Measurements from ENCODE around the gene HMCN2. TPM values are rescaled to one million over a fixed set of nuclear protein-coding genes. Genes with fewer than 3 reads are reported as not detected.
"Not testable (repeated sequence)": the region's sequence is repeated elsewhere in the genome, so short reads cannot be mapped to it uniquely, and the experiment has no call there.

Gene HMCN2
- total RNA-seq, 1 experiment from 2014 or later, result 15.7 TPM

DNA sequence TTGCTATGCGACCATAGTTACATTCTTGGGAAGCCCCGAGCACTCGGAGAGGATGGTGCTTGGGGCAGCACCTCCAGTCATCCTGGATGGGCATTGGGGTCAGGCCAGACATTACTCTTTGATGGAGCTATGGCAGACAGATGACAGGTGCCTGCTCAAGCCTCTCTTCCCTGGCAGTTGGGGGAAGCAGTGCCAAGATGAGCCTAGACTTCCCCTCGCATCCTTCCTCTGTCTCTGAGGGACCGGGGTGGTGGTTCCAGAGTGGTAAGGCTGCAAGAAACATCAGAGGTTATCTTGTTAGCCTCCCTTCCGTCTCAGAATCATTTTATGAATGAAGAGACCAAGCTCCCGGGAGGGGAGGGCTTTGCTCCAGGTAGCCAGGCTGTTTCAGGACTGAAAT lies 2.8 kb upstream of the HMCN2 start:
- DNase-seq (ENCODE audit: low read depth), result no peak

DNA sequence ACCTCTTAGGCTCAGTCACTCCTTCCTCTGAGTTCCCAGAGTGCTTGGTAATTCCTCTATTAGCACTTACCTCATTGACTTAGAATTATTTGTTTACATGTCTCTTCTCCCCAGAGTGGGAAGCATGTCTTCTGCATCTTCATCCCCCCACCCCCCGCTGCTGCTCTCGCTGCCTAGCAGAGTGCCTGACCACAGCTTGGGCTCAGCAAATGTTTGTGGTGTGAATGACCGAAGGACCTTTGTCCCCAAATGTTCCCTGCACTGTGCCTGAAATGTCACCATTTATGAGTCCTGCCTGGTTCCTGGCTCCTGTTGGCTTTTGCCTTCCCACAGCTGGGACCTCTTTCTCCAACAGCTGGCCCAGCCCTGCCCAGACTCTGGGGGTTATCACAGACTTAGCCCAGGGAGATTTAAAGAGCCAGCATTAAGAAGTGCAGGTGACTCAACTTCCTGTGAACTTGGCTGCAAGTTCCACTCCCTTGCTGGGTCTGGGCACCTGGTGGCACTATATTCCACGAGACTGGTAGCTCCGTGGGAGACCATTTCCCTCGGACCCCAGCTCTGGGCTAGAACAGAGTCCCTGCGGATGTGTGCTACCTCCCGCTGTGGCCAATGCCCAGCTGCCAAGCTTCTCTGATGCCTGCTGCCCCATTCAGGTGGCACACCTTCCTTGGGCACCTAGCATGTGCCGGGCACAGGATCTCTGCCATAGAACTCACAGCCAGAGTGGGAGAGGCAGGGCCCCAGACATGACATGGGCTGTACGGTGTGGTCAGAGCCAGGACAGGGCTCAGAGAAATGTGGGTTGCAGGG lies 1.8 kb upstream of the HMCN2 start:
- DNase-seq (ENCODE audit: low read depth), result peak; percentile 51

DNA sequence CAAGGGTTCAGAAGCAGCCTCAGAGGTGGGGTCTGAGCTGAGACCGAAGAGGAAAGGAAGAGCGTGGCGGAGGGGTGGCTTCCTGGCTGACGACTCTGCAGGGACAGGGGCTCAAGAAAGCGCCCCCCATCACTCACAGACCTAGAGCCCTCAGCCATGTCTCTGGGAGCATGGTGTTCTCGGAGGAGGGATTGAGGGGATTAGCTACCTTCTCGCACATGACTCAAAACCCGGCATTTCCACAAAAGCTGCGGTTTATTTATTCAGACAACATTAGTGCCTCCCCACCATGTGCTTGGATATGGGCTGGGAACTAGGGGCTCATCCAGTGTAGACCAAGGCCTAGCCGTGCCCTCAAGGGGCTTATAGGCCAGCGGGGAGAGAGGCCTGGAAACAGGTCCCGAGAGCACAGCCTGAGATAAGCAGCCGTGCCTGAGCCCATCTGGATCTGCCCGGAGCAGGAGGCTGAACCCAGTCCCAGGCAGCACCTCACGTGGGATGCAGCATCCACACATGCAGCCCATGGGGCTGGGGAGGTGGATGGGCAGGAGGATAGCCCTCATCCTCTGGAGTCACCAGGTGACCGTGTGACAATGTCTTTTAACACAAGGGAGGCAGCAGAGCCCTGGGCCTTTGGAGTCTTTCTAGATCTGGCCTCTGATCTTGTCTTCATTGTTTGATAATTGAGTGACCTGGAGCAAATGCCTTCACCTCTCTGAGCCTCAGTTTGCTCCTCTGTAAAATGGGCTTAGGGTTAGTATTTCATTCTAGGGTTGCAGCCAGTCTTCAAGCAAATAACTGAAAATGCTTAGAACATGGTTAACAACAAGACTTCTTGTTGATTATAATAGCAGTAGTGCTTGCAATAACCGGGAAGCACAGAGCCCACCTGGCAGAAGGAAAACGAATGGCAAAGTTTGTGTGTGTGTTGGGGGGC lies 878 bp upstream of the HMCN2 start:
- DNase-seq (ENCODE audit: low read depth), result peak; percentile 25

DNA sequence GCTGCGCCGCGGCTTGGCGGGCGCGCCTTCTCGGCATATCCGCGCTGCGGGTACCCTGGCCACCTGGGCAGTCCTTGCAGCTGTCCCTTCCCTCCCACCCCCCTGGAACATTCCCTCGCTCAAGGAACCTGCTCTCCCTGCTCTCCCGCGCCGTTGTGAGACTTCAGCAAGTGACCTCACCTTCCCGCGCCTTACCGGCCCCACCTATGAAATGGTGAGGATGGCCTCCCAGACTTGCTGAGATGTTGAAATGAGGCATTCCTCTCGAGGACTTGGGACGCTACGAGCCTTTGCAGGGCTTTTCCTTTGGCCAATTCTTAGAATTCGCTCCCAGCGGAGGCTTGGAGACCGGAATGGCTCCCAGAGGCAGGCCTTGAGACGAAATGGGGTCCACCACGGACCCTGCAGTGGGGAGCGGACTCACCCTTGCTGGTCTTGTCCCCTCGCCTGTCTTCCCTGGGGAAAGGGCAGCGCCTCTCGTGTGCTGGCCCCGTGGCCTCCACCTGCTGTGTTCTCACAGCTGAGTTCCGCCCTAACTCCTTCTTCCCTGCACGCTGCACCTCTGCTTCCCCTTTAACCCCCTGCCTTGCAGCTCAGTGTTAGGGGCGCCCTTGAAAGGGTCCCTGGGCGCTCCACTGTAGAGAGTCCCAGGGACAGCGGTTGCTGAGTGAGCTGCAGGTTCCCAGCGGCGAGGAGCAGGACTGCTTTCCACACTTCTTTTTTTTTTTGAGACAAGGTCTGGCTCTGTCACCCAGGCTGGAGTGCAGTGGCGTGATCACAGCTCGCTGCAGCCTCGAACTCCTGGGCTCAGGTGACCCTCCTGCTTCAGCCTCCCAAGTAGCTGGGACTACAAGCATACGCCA lies 907 bp downstream of the HMCN2 start:
- DNase-seq (ENCODE audit: low read depth), result no peak

DNA sequence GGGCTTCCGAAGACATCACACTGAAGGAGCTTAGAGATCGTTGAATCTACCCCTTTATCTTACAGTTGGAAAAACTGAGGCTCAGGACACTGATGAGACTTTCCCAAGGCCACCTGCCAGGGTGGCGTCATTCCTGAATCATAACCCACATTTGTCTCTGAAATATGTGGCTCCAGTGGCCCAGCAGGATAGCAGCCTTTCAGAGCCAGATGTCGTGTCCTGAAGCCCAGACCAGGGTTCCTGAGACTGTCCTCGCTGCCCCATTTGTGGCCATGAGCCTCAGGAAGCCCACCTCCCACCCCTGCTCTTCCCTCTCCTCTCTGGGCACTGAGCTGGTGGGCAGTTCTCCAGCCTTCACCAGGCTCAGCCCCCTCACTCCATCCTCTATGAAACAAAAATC lies 2.4 kb downstream of the HMCN2 start:
- DNase-seq (ENCODE audit: low read depth), result peak; percentile 35

DNA sequence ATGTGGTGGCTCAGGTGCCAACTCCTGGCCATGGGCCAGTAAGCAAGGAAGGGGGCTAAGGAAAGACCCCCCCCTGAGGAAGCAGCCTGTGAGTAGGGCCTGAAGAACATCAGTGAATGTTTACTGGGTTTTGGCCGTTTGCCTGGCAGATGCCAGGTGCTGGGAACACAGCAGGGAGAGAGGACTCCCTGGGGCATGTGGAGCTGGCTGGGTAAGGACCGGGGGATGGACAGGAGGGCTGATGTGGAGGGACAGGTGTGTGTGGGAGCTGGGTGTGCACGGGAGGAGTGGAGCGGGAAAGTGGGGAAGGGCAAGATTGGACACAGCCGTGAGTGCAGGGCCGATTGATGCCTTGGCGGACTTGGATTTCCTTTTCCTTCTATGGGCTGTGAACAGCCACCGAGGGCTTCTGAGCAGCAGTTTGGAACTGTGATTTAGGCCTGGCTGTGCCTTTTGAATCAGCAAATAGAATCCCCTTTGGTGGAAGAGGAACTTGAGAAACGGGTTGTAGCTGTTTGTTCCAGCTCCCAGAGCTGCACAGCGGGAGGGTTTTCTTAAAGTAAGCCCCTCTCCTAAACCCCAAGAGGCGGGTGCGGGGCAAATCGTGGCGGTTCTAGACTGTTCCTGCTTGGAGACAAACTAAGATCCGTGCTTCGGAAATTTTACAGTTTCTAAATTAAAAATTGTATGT lies 3.1 kb downstream of the HMCN2 start:
- peak; percentile 56 for DNase-seq (ENCODE audit: low read depth)

DNA sequence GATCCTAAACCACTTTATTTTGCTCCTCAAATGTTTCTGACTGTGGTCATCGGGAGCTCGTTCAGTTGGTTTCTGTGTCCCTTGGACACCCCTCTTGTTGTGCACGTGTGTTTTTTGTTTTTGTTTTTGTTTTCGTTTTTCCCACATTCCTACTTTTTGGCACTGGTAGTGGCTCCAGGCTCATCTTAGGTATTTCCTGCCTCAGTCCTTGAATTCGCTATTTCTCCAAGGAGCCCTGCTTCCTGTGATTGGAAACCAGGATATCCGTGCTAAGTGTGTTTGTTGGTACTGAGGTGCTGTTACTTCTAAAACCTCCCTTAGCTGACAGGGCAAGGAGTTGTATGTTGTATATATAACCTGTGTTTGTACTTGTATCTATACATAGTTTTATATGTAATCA lies 5.9 kb downstream of the HMCN2 start:
- no peak for DNase-seq (ENCODE audit: low read depth)

DNA sequence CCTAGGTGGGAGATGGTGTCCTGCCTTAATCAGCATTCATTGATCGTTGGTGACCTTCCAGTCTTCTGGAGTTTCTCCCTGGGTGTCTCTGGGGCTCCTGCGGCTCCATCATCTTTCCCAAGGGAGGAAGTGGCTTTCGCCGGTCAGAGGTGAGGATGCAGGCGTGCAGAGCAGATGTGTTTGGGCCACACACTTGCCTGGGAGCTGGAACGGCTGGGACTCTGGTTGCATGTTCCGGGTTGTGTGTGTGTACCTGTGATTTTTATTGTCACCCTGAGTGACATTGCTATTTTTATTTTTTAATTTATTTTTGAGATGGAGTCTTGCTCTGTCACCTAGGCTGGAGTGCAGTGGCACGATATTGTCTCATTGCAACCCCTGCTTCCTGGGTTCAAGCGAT lies 9.6 kb downstream of the HMCN2 start:
- no peak for DNase-seq (ENCODE audit: low read depth)

DNA sequence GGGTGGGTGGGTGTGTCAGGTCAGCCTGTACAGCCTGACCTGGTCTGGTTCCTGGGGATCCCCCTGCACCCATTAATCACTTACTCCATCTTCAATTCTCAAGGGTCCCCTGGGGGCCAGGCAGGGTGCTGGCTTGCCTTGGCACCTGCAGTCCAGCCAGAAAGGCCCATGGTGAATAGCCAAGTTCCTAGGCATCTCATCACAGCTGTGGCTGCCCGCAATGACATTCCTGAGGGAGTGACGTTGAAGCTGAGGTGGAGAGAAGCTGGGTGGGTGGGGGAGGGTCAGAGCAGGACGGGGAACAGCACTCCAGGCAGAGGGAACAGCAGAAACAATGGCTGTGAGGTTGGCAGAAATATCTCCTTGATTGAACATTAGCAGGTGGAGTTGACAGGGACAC lies 10.6 kb downstream of the HMCN2 start:
- DNase-seq (ENCODE audit: low read depth), result peak; percentile 62

DNA sequence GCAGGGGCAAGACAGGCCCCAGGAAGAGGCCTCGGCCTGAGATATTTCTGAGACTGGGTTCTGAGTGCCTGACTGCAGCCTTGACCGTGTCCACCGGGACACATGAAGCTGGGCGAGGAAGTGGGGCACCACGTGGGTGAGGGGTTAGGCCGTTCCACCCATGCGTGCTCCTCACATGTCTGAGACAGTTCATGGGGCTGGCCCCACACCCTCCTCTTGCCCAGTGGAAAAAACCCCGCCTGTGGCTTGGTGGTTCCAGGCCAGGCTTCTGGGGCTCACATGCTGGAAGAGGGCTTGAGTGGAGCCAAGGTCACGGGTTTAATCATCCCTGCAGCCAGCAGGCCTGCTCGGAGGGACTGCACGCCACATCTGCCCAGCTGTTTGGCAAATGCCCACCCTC lies 11.4 kb downstream of the HMCN2 start:
- no peak for DNase-seq (ENCODE audit: low read depth)

DNA sequence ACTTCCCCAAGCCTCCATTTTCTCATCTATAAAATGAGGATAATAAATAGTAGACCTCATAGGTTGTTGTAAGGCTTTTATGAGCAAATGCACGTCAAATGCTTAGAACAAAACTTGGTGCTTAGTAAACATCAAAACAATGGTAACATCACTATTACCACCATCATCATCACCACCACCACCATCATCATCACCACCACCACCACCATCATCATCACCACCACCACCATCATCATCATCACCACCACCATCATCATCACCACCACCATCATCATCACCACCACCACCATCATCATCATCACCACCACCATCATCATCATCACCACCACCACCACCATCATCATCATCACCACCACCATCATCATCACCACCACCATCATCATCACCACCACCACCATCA lies 12.0 kb downstream of the HMCN2 start:
- not testable (repeated sequence) for DNase-seq (ENCODE audit: low read depth)

DNA sequence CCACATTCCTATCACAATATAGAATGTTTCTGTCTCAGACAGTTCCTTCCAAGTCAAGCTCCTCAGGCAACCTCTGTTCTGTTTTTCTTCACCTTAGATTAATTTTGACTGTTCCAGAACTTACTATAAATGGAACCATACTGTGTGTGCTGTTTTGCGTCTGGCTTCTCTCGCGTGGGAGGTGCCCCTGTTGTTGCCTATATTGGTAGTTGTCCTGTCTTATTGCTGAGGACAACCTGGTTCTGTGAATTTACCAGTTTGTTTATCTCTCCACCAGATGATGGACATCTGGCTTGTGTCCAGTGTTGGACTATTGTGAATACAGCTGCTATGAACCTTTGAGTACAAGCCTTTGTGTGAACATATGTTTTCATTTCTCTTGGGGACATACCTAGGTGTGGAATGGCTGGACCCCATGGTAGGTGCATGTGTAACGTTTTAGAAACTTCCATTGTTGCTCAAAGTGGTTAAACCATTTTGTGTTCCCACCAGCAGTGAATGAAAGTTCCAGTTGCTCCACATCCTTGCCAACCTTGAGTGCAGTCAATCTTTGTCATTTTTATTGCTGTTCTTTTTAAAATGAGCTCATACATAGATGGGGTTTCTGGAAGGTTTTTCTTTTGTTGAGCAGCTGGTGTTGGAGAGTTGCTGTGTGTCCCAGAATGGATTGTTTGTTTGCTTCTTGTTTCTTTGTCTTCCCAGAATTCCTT lies 18.1 kb downstream of the HMCN2 start:
- no peak for DNase-seq (ENCODE audit: low read depth)

DNA sequence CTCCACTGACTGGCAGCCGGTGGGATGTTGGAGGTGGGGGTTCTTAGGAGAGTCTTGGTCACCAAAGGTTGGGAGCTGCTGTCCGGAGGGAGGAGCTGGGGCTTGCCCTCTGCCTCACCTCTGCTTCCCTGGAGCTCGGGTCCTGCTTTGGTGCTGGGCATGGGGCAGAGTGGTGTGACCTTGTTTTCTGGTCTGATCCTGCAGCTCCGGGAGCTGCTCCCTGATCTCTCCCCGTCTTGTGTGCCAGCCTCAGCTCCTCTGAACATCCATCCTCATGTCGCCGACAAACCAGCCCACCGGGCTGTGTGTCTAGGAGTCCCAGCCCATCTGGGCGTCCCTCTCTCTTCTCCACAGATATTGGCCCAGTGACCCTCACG lies 18.7 kb downstream of the HMCN2 start:
- no peak for DNase-seq (ENCODE audit: low read depth)

DNA sequence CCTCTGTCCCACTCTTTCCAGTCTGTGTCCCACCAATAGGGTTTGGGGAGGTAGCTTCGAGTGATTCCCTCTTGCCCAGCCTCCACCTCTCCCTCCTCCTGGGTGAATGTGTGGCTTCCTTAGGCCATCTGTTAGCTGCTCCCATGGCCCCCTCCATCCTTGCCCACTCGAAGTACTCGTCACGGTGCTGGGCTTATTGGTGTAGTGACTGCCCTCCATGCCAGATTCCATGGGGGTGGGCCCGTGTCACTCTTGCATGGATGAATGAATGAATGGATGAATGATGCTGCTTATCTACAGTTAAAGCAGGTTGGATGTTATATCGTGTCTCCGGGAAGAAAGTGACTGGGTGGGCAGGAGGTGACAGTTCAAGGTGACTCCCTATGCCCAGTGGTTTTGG lies 19.1 kb downstream of the HMCN2 start:
- no peak for DNase-seq (ENCODE audit: low read depth)

DNA sequence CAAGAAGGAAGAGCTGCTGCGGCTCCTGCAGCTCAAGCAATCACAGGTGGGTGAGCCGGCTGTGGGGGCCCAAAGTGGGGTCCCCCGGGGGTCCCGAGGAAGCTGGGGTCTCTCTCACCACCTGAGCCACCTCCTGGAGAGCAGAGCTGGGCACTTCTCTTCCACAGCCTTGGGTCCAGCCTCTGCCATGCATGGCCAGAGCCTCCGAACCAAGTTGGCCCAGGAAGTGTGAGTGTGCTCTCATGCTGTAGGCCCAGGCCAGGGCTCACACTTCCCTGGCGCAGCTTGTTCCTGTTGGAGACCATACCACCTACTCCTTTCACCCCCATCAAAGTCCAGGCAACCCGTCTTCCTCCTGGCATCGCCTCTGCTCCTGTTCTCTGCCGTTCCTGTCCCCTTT lies 19.7 kb downstream of the HMCN2 start:
- DNase-seq (ENCODE audit: low read depth), result no peak

DNA sequence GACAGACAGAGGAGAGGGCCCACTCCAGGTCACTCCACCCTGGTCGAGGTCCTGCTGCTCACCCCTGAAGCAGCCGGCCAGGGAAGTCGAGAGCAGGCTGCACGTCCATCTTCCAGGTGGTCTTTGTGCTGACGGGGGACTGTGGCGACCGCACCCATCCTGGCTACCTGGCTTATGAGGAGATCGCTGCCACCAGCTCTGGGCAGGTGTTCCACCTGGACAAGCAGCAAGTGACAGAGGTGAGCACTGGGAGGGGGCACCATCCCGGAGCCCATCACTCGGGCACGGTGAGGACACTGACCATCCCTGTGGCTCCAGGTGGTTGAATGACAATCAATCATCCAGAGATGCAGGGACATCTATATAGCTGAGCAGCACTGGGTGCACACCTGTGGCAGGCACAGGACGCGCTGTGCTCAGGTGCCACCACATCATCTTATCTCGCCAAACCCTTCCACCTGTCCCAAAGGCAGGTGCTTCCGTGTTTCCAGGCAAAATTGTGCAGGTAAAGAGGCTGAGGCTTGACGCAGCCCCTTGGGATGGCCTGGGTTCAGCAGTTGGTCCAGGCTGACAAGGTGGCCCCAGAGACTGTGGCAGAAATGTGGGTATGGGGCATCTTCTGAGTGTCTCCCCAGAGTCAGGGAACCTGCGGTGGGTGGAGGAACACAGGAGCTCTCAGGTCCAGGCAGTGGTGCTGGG lies 20.7 kb downstream of the HMCN2 start:
- no peak for DNase-seq (ENCODE audit: low read depth)

DNA sequence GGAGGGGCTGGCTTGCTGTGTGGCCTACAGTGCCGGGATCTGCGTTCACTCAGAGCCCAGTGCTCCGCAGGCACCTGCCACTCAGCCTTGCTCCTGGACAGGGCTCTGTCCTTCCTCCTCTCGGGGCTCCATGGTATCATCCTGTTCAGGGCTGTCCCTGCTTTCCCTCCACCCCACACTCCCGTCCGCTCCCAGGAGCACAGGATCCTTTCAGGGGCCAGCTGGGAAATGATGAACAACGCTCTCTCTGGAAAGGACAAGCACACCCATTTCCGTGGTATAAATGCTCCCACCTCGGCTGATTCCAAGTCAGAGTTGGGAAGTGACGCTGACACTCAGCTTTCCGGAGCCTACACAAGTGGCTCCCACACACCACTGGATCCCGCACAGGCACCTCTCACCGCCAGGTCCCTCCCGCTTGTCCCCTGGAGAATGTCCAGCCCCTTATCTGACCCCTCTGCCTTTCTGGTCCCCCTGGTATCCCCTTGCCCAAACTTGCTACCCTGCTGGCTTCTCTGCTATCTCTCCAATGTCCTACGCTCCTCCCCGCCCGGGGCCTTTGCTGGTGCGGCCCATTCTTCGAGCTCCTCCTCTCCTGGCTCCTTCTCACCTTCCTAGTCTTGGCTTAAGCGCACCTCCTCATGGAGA lies 21.3 kb downstream of the HMCN2 start:
- no peak for DNase-seq (ENCODE audit: low read depth)

DNA sequence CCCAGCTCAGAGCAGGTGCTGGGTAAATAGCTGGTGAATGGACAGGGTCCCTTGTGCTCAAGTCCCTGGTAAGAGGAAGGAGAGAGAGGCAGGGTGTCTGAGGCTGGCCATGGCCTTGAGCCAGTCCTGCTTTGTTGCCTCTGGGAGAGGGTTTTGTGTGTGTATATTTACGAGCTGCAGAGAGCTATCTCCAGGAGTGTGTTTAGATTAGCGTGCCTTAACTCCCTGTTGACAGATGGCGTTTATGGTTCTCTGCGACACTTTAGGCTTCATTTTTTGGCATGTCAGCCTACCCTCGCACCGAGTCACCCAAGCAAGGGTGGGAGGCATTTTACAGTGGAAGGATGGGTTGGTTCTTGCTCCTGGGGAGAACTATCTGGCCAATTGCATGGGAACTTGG lies 22.2 kb downstream of the HMCN2 start:
- no peak for DNase-seq (ENCODE audit: low read depth)

DNA sequence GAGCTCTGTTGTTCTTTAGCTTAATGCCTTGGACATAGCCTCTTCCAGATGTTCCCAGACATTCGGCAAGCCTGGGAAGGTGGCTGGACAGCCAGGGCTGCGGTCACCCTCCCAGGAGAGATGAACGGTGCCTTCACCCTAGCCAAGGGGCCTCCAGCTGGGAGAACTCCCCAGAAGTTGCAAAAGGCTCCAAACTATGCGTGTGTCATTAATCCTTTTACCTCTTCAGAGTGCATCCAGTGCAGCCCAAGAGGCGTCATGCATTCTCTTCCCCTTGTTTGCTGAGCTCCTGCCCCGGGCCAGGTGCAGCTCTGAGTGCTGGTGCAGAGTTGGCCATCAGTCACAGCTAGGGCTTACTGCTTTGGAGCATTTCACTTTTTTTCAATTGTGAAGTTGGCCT lies 22.8 kb downstream of the HMCN2 start:
- DNase-seq (ENCODE audit: low read depth), result no peak

Measured in LHCN-M2 (cell line).